Stomach (tissue), 9 donors: Measurements from ENCODE around the gene VPS37C. TPM values are rescaled to one million over a fixed set of nuclear protein-coding genes. Genes with fewer than 3 reads are reported as not detected.

Experiments used
- DNase-seq, 2 donors: peaks; one replicate each; pipeline versions ENCODE4 v3.0.0 to v3.0.0-alpha.2; 2013 to 2019
- H3K27ac ChIP-seq, 5 donors: fragments of 200-600 bp in 4 of 5; sonication (generic) in 4 of 5; one replicate each; pipeline ENCODE4 v1.5.1; 2013 to 2019; ENCODE audit warnings: mild to moderate bottlenecking in 1 of 5, moderate library complexity in 1 of 5
- H3K27me3 ChIP-seq, 3 donors: fragments of 200-600 bp; sonication (generic); one replicate each; pipeline ENCODE4 v1.5.1; 2017 to 2019; ENCODE audit warnings: mixed run types in 1 of 3
- H3K36me3 ChIP-seq, 4 donors: fragments of 200-600 bp; sonication (generic); 1 replicate in 3 of 4; 2 replicates in 1 of 4; pipeline ENCODE4 v1.5.1; 2016 to 2019
- H3K4me1 ChIP-seq, 4 donors: fragments of 200-600 bp; sonication (generic); one replicate each; pipeline ENCODE4 v1.5.1; 2016 to 2019
- H3K4me3 ChIP-seq, 4 donors: fragments of 200-600 bp; sonication (generic) in 3 of 4; one replicate each; pipeline ENCODE4 v1.5.1; 2016 to 2019; ENCODE audit warnings: mild to moderate bottlenecking in 1 of 4
- H3K9me3 ChIP-seq, 4 donors: fragments of 200-600 bp; sonication (generic); one replicate each; pipeline ENCODE4 v1.5.1; 2016 to 2019
- EP300 ChIP-seq: sonication (generic); formaldehyde crosslinking; IDR thresholded peaks from one replicate; pipeline ENCODE4 v1.6.1; 2017; ENCODE audit warnings: antibody characterized with exemption
- POLR2A ChIP-seq, 4 donors: fragments of 450-650 bp; IDR thresholded peaks; one replicate each; pipeline ENCODE4 v1.6.1; 2016; ENCODE audit warnings: antibody characterized with exemption in 4 of 4, control low read depth in 2 of 4, mild to moderate bottlenecking in 1 of 4, moderate library complexity in 1 of 4
- POLR2AphosphoS5 ChIP-seq, 3 donors: sonication (generic); formaldehyde crosslinking; IDR thresholded peaks; one replicate each; pipeline ENCODE4 v1.6.1; 2016; ENCODE audit warnings: antibody characterized with exemption in 3 of 3
- WGBS, 5 donors: extraction: QIAGEN DNeasy Blood & Tissue Kit in 3 of 5; methylation state at CpG; one replicate each; pipeline versions ENCODE4 v1.1.5 to v1.1.7; 2013 to 2018; 5-methylcytosine and 5-hydroxymethylcytosine counted together
- intact Hi-C: fragments of 100-400 bp; cut with DNase I; formaldehyde crosslinking; loops from one replicate; pipeline ENCODE4 v1.15.1; 2023; ENCODE audit warnings: low total_unique reads
- polyA plus RNA-seq, 3 donors: library from polyadenylated mRNA; stranded (reverse); fragments of 200-250 nt; gene quantifications; one replicate each; pipeline ENCODE4 v1.2.3, GENCODE V29; 2013
- total RNA-seq, 5 donors: library from RNA; depleted of rRNA; stranded (reverse); fragments of >200 nt; gene quantifications; one replicate each; pipeline versions ENCODE4 v1.1.0 to v1.2.3, GENCODE V29; 2014 to 2016
- TF ChIP-seq, protein P1 (sequence below), 7 experiments: fragments of 450-650 bp in 4 of 7; fragments of 200-600 bp in 3 of 7; sonication (generic) in 3 of 7; IDR thresholded peaks; one replicate each; pipeline ENCODE4 v1.5.1; 2016 to 2019; ENCODE audit warnings: antibody characterized with exemption in 7 of 7, control low read depth in 2 of 7, mild to moderate bottlenecking in 1 of 7
- donor health status: healthy with polysubstance abuse.
- donor health status: Bipolar disorder and iron deficiency.
- donor health status: healthy.

VPS37C gene
- total and polyA plus RNA-seq, 8 donors = 6.4 to 53.6 (median 27.7) TPM

DNA sequence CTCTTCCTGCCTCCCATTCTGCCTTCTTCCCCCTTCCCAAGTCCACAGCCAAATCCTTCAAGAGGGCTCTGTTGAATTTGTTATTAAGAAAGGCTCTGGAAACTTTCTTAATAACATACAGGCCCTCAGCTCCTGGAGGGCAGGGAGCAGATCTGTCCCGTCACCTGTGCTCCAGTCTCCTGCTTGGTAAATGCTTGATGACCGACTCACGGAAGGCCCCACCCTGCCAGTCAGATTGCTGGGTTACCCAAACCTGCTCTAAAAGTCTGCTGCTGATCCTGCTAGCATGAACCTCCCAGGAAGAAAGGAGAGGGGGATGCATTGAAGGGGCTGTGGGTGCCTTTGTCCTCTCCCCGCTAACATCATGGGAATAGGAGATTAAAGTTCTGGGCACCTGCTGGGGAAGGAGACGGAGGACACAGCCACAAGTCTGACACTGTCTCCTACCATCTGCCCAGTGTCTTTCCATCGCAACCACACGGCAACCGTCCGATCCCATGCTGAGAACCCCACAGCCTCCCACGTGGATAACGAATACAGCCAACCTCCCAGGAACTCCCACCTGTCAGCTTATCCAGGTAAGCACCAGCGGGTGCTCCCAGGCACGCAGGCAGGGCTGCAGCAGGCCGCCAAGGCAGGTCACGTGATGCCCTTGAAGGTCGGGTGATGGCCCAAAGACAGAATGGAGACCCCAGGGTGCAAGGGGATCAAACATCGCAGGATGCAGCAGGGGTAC is 36.5 kb downstream of the VPS37C start:
- TF ChIP-seq POLR2AphosphoS5 (IDR thresholded peaks at IDR 0.05) = no peak
- TF ChIP-seq, protein P1, sequence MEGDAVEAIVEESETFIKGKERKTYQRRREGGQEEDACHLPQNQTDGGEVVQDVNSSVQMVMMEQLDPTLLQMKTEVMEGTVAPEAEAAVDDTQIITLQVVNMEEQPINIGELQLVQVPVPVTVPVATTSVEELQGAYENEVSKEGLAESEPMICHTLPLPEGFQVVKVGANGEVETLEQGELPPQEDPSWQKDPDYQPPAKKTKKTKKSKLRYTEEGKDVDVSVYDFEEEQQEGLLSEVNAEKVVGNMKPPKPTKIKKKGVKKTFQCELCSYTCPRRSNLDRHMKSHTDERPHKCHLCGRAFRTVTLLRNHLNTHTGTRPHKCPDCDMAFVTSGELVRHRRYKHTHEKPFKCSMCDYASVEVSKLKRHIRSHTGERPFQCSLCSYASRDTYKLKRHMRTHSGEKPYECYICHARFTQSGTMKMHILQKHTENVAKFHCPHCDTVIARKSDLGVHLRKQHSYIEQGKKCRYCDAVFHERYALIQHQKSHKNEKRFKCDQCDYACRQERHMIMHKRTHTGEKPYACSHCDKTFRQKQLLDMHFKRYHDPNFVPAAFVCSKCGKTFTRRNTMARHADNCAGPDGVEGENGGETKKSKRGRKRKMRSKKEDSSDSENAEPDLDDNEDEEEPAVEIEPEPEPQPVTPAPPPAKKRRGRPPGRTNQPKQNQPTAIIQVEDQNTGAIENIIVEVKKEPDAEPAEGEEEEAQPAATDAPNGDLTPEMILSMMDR (IDR thresholded peaks at IDR 0.05) = no peak
- H3K27me3 ChIP-seq = no peaks in the 10 kb centered on the region
- H3K9me3 ChIP-seq = no peaks in the 10 kb centered on the region
- peaks cover 3 to 24% (median 16%) of the 10 kb centered on the region in 4 donors for H3K36me3 ChIP-seq
- H3K4me3 ChIP-seq = no peak overlapping the region
- DNase-seq = no peak
- peaks cover 15 to 28% (median 20%) of the 10 kb centered on the region in 4 donors for H3K4me1 ChIP-seq
- intact Hi-C loops = loop anchor here (5.0 kb wide), 1 partner anchor 202 kb away; the partner anchor contains the start of gene TMEM132A
- H3K27ac ChIP-seq = no peak overlapping the region
- WGBS, 5 donors = 79 to 88% (median 82%) methylated on average over 14 to 17 of the region's 17 CpGs

GRCh38 chr11:61123775-61124571 is 37.3 kb downstream of the VPS37C start:
- no peak overlapping the region for H3K27ac ChIP-seq
- no peak for DNase-seq
- no peaks in the 10 kb centered on the region for H3K9me3 ChIP-seq
- peaks cover 3 to 22% (median 15%) of the 10 kb centered on the region in 4 donors for H3K36me3 ChIP-seq
- intact Hi-C loops = loop anchor here (5.0 kb wide), 1 partner anchor 202 kb away; the partner anchor contains the start of gene TMEM132A
- TF ChIP-seq, protein P1 (IDR thresholded peaks at IDR 0.05) = no peak
- TF ChIP-seq POLR2AphosphoS5 (IDR thresholded peaks at IDR 0.05) (no peak), EP300 (no peak), POLR2A (IDR thresholded peaks at IDR 0.05) (no peak)
- WGBS, 5 donors = 78 to 89% (median 84%) methylated on average over 11 to 13 of the region's 13 CpGs
- no peaks in the 10 kb centered on the region for H3K27me3 ChIP-seq
- H3K4me1 ChIP-seq = peaks cover 11 to 22% (median 13%) of the 10 kb centered on the region in 4 donors
- H3K4me3 ChIP-seq = no peak overlapping the region

DNA sequence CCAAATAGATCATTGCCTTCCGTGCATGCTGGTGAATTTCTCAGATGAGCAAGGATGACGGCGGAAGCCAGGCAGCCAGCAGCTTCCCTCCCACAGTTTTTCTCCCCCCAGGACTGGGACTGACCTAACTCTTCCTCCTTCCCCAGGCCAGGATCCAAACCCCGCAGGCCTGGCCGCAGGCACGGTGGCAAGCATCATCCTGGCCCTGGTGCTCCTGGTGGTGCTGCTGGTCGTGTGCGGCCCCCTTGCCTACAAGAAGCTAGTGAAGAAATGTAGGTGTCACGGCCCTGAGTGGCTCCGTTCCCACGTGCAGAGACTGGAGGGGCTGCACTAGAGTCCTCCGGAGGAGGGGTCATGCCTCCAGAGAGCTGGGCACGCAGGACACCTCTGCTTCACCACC is 38.5 kb downstream of the VPS37C start:
- intact Hi-C loops = loop anchor here (5.0 kb wide), 1 partner anchor 200 kb away; the partner anchor contains the start of gene TMEM132A
- Histone ChIP-seq H3K36me3 (peaks cover under 1 to 10% (median 5%) of the 10 kb centered on the region in 4 donors), H3K4me3 (no peak overlapping the region), H3K27ac (no peak overlapping the region), H3K27me3 (no peaks in the 10 kb centered on the region), H3K4me1 (peaks cover 11 to 22% (median 13%) of the 10 kb centered on the region in 4 donors), H3K9me3 (no peaks in the 10 kb centered on the region)
- TF ChIP-seq, protein P1 (IDR thresholded peaks at IDR 0.05) = no peak
- WGBS, 5 donors = 79 to 94% (median 88%) methylated on average over 8 to 13 of the region's 13 CpGs
- DNase-seq = no peak

GRCh38 chr11:61121917-61122316 is 39.3 kb downstream of the VPS37C start:
- Histone ChIP-seq H3K27ac (no peak overlapping the region), H3K4me3 (no peak overlapping the region), H3K36me3 (peaks cover 0 to 3% (median 3%) of the 10 kb centered on the region in 4 donors), H3K27me3 (no peaks in the 10 kb centered on the region), H3K4me1 (peaks cover 11 to 22% (median 13%) of the 10 kb centered on the region in 4 donors), H3K9me3 (no peaks in the 10 kb centered on the region)
- intact Hi-C loops = loop anchor here (5.0 kb wide), 1 partner anchor 200 kb away; the partner anchor contains the start of gene TMEM132A
- WGBS, 5 donors = 51 to 75% (median 68%) methylated on average over 2 of the region's 2 CpGs
- DNase-seq = no peak
- TF ChIP-seq, protein P1 (IDR thresholded peaks at IDR 0.05) = no peak
- TF ChIP-seq POLR2A (IDR thresholded peaks at IDR 0.05) (no peak), EP300 (no peak), POLR2AphosphoS5 (IDR thresholded peaks at IDR 0.05) (no peak)
